ENCODE results near the gene CRYBB1.

The CRYBB1 gene

DNA sequence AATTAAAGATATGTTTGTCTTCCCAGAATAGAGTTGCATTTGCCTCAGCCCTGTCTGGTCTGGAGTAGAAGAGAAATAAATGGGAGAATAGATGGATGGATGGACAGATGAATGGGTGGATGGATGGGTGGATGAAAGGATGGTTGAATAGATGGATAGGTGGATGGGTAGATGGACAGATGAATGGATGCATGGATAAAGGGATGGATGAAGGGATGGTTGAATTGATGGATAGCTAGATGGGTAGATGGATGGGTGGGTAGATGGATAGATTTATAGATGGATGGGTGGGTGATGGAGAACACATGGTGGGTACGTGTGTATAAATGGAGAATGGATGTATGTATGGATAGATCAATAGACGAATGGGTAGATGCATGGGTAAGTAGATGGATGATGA is 8.5 kb downstream of the CRYBB1 start:
- Histone ChIP-seq H3K9me2 (replicated peaks; ENCODE audit: control insufficient read depth, low read length) (no peaks in the 10 kb centered on the region), H3K4me3 (ENCODE audit: low read length) (no peak overlapping the region), H3K4me2 (ENCODE audit: low read length) (no peak overlapping the region), H3K4me1 (ENCODE audit: control insufficient read depth, low read length) (peaks cover 11% of the 10 kb centered on the region), H3K27me3 (ENCODE audit: control insufficient read depth, low read length) (peaks cover 19% of the 10 kb centered on the region), H3K36me3 (ENCODE audit: control insufficient read depth, low read length) (no peaks in the 10 kb centered on the region), H3K9me3 (ENCODE audit: control insufficient read depth, insufficient read depth, low read length) (no peaks in the 10 kb centered on the region), H3F3A (ENCODE audit: control insufficient read depth, insufficient read depth) (no peaks in the 10 kb centered on the region), H3K79me2 (ENCODE audit: control insufficient read depth, low read length) (no peaks in the 10 kb centered on the region), H3K27ac (ENCODE audit: low read depth, low read length) (no peak overlapping the region), H4K20me1 (ENCODE audit: control insufficient read depth, insufficient read depth, low read depth, low read length) (no peaks in the 10 kb centered on the region)
- TF ChIP-seq CTCF (IDR thresholded peaks at IDR 0.05; ENCODE audit: low read depth, low read length, poor library complexity, severe bottlenecking) (no peak), EZH2phosphoT487 (IDR thresholded peaks at IDR 0.05; ENCODE audit: borderline replicate concordance, low read length) (no peak)

DNA sequence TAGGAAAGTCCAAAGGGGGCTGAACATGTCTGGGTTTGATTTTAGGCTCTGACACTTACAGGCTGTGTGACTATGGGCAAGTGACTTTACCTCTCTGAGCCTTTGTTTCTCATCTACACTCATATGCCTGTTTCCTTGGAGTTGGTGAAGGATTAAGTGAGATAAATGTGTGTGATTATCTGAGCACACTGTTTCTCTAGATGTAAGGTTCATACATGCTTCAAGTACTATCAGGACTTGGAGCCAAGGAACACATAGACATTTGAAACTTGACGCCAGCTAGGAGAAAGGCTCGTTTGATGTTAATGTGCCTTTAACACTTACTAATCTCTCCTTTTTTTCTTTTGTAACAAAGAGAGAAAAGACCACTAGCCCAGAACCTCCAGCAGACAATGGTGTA is 9.7 kb downstream of the CRYBB1 start:
- no peaks in the 10 kb centered on the region for H4K20me1 ChIP-seq (ENCODE audit: control insufficient read depth, insufficient read depth, low read depth, low read length)
- H3K9me2 ChIP-seq (replicated peaks; ENCODE audit: control insufficient read depth, low read length) = no peaks in the 10 kb centered on the region
- H3F3A ChIP-seq (ENCODE audit: control insufficient read depth, insufficient read depth) = no peaks in the 10 kb centered on the region; the same call in 1 of the 2 replicates
- H3K79me2 ChIP-seq (ENCODE audit: control insufficient read depth, low read length) = no peaks in the 10 kb centered on the region
- peaks cover 11% of the 10 kb centered on the region for H3K4me1 ChIP-seq (ENCODE audit: control insufficient read depth, low read length)
- no peak overlapping the region for H3K4me3 ChIP-seq (ENCODE audit: low read length)
- no peak overlapping the region for H3K4me2 ChIP-seq (ENCODE audit: low read length)
- no peak for TF ChIP-seq CTCF (IDR thresholded peaks at IDR 0.05; ENCODE audit: low read depth, low read length, poor library complexity, severe bottlenecking)
- no peak for TF ChIP-seq EZH2phosphoT487 (IDR thresholded peaks at IDR 0.05; ENCODE audit: borderline replicate concordance, low read length)
- no peak overlapping the region for H3K27ac ChIP-seq (ENCODE audit: low read depth, low read length)
- H3K27me3 ChIP-seq (ENCODE audit: control insufficient read depth, low read length) = peaks cover 16% of the 10 kb centered on the region
- H3K36me3 ChIP-seq (ENCODE audit: control insufficient read depth, low read length) = no peaks in the 10 kb centered on the region
- no peaks in the 10 kb centered on the region for H3K9me3 ChIP-seq (ENCODE audit: control insufficient read depth, insufficient read depth, low read length)

GRCh38 chr22:26606611-26607010 is 11.2 kb downstream of the CRYBB1 start:
- Histone ChIP-seq H3K79me2 (ENCODE audit: control insufficient read depth, low read length) (no peaks in the 10 kb centered on the region), H3K4me3 (ENCODE audit: low read length) (no peak overlapping the region), H4K20me1 (ENCODE audit: control insufficient read depth, insufficient read depth, low read depth, low read length) (no peaks in the 10 kb centered on the region), H3K36me3 (ENCODE audit: control insufficient read depth, low read length) (no peaks in the 10 kb centered on the region), H3K4me1 (ENCODE audit: control insufficient read depth, low read length) (peaks cover 11% of the 10 kb centered on the region), H3K9me2 (replicated peaks; ENCODE audit: control insufficient read depth, low read length) (no peaks in the 10 kb centered on the region), H3K4me2 (ENCODE audit: low read length) (no peak overlapping the region), H3K27me3 (ENCODE audit: control insufficient read depth, low read length) (0 out of 2 replicates have a peak, but pooled peaks cover 3% of the 10 kb centered on the region), H3F3A (ENCODE audit: control insufficient read depth, insufficient read depth) (no peaks in the 10 kb centered on the region; the same call in 1 of the 2 replicates), H3K9me3 (ENCODE audit: control insufficient read depth, insufficient read depth, low read length) (no peaks in the 10 kb centered on the region), H3K27ac (ENCODE audit: low read depth, low read length) (no peak overlapping the region)
- no peak for TF ChIP-seq CTCF (IDR thresholded peaks at IDR 0.05; ENCODE audit: low read depth, low read length, poor library complexity, severe bottlenecking)
- no peak for TF ChIP-seq EZH2phosphoT487 (IDR thresholded peaks at IDR 0.05; ENCODE audit: borderline replicate concordance, low read length)
